GM12878 (cell line): ENCODE measurements around the gene FHL3. TPM values are rescaled to one million over a fixed set of nuclear protein-coding genes. Genes with fewer than 3 reads are reported as not detected.

Source experiments
- ATAC-seq: fragments of 200-7000 bp; cut with Tn5 transposase; 3 replicates; pipeline ENCODE4 v1.9.1; 2020; ENCODE audit warnings: mild to moderate bottlenecking, moderate library complexity
- BruUV-seq: library from RNA; stranded (reverse); fragments of 400-500 nt; replicated peaks from 2 replicates; lab custom pipeline; 2021; lab: Mats Ljungman, UMichigan
- CTCF ChIA-PET: fragments of 300-600 bp; sonication (Branson Sonifier 250); formaldehyde crosslinking; extraction: SDS; loops from one replicate; lab custom pipeline; 2021; ENCODE audit warnings: inconsistent platforms; lab: Yijun Ruan, JAX
- POLR2A ChIA-PET: fragments of 350-600 bp; formaldehyde crosslinking; extraction: SDS; loops from one replicate; lab custom pipeline; 2021; ENCODE audit warnings: inconsistent platforms; lab: Charles Lee
- RAD21 ChIA-PET: fragments of 300-600 bp; sonication (Branson Sonifier 250); formaldehyde crosslinking; loops from one replicate; lab custom pipeline; 2023; ENCODE audit warnings: antibody characterized with exemption; ENCODE audit not compliant: unreplicated experiment; lab: Charles Lee
- SMC1A ChIA-PET: fragments of 300-600 bp; sonication (Branson Sonifier 250); formaldehyde crosslinking; loops from one replicate; lab custom pipeline; 2023; ENCODE audit not compliant: unreplicated experiment, uncharacterized antibody; lab: Charles Lee
- DNase-seq: peaks from one replicate; pipeline ENCODE4 v3.0.0-alpha.2; 2011; ENCODE audit warnings: low read depth, low spot score
- FAIRE-seq: peaks from 3 replicates; lab custom pipeline; 2011; peaks lifted over from hg19 to GRCh38; lab: Jason Lieb, UNC
- H2AFZ ChIP-seq: 2 replicates; pipeline ENCODE4 v1.6.0; 2011; ENCODE audit warnings: low read depth, low read length, control low read depth; ENCODE audit not compliant: control insufficient read depth
- H3K27ac ChIP-seq: 2 replicates; pipeline ENCODE4 v1.5.1; 2011; ENCODE audit warnings: control low read depth; ENCODE audit not compliant: control insufficient read depth, insufficient read depth
- H3K27me3 ChIP-seq, 2 experiments: replicated peaks in 1 of 2; 2 replicates each; pipeline versions ENCODE4 v1.6.0 to v1.6.1; 2011; ENCODE audit warnings: low read length in 1 of 2; ENCODE audit not compliant: control insufficient read depth in 2 of 2, insufficient read depth in 2 of 2
- H3K36me3 ChIP-seq, 2 experiments: 2 replicates each; pipeline ENCODE4 v1.5.1; 2011; ENCODE audit warnings: low read length in 1 of 2; ENCODE audit not compliant: control insufficient read depth in 2 of 2, insufficient read depth in 2 of 2
- H3K4me1 ChIP-seq: 2 replicates; pipeline ENCODE4 v1.6.1; 2011; ENCODE audit warnings: mild to moderate bottlenecking, low read length, moderate library complexity, mixed read lengths; ENCODE audit not compliant: control insufficient read depth, insufficient read depth
- H3K4me2 ChIP-seq: 2 replicates; pipeline ENCODE4 v1.6.0; 2011; ENCODE audit warnings: control low read depth; ENCODE audit not compliant: control insufficient read depth, insufficient read depth
- H3K4me3 ChIP-seq: fragments of 200-600 bp; sonication (generic); 2 replicates; pipeline ENCODE4 v1.5.1; 2016
- H3K79me2 ChIP-seq: 2 replicates; pipeline ENCODE4 v1.6.0; 2011; ENCODE audit warnings: low read length; ENCODE audit not compliant: control insufficient read depth, insufficient read depth
- H3K9ac ChIP-seq: 2 replicates; pipeline ENCODE4 v1.8.0; 2011; ENCODE audit warnings: low read length, control low read depth, mixed read lengths; ENCODE audit not compliant: control insufficient read depth, insufficient read depth
- H3K9me3 ChIP-seq: replicated peaks from 3 replicates; pipeline ENCODE4 v1.5.1; 2011; ENCODE audit warnings: mild to moderate bottlenecking, low read length; ENCODE audit not compliant: control insufficient read depth, insufficient read depth
- H4K20me1 ChIP-seq: 2 replicates; pipeline ENCODE4 v1.6.0; 2011; ENCODE audit not compliant: control insufficient read depth, insufficient read depth
- RUNX3 ChIP-seq: IDR thresholded peaks from 2 replicates; pipeline ENCODE4 v1.6.1; 2012; ENCODE audit warnings: low read length, inconsistent platforms
- WGBS: methylation state at CpG from one replicate; pipeline ENCODE4 v1.1.6; 2016; ENCODE audit warnings: low lambda C conversion rate; ENCODE audit not compliant: insufficient replicate concordance, insufficient coverage; ENCODE audit errors: missing lambda C conversion rate; 5-methylcytosine and 5-hydroxymethylcytosine counted together
- in situ Hi-C: fragments of 300-500 bp; cut with MboI; formaldehyde crosslinking; loops from 9 replicates; pipeline ENCODE4 v1.14.3; 2018; ENCODE audit warnings: mixed read lengths
- intact Hi-C: fragments of 100-400 bp; cut with micrococcal nuclease; formaldehyde crosslinking; loops from one replicate; pipeline ENCODE4 v1.14.2; 2022; ENCODE audit not compliant: unreplicated experiment
- polyA plus RNA-seq, 11 experiments: library from polyadenylated mRNA; depleted of rRNA in 4 of 11; unstranded in 6 of 11; stranded (reverse) in 5 of 11; fragments of >200 nt; fragmentation: Nextera tagmentation in 4 of 11; fragmentation: Illumina TruSeq in 1 of 11; extraction: Ambion mirVana in 4 of 11; extraction: Trizol in 1 of 11; gene quantifications; 1 replicate in 1 of 11; 2 replicates in 10 of 11; pipeline versions ENCODE4 v1.2.1 to v1.2.3, GENCODE V29; 2011 to 2016; ENCODE audit warnings: inconsistent platforms in 2 of 11, missing spikeins in 2 of 11, low read depth in 1 of 11
- total RNA-seq, 4 experiments: library from RNA; depleted of rRNA in 3 of 4; stranded (reverse); fragments of >200 nt in 3 of 4; fragmentation: Illumina TruSeq in 1 of 4; extraction: Trizol in 1 of 4; gene quantifications; 2 replicates each; pipeline versions ENCODE4 v1.2.1 to v1.2.3, GENCODE V29; 2013 to 2021
- TF ChIP-seq, protein P1 (sequence below): fragments of 450-650 bp; IDR thresholded peaks from 2 replicates; pipeline ENCODE4 v1.6.1; 2018; ENCODE audit warnings: mild to moderate bottlenecking, low read depth, moderate library complexity; ENCODE audit not compliant: partially characterized antibody
- TF ChIP-seq, protein P2 (sequence below), 3 experiments: IDR thresholded peaks in 2 of 3; conservative IDR thresholded peaks in 1 of 3; 2 replicates each; pipeline ENCODE4 v1.5.1; 2011; ENCODE audit warnings: low read depth in 3 of 3, low read length in 3 of 3, mild to moderate bottlenecking in 3 of 3, control low read depth in 2 of 3, moderate library complexity in 2 of 3, inconsistent platforms in 1 of 3, mixed read lengths in 1 of 3; ENCODE audit not compliant: control insufficient read depth in 2 of 3, insufficient read depth in 1 of 3; ENCODE audit errors: extremely low read depth in 1 of 3

Gene FHL3
- total and polyA plus RNA-seq, 10 of the 15 experiments (the other 5 are each of a cell fraction or from before 2014, with no cell fraction given) = 0.26 to 13.9 (median 7.9) TPM

DNA sequence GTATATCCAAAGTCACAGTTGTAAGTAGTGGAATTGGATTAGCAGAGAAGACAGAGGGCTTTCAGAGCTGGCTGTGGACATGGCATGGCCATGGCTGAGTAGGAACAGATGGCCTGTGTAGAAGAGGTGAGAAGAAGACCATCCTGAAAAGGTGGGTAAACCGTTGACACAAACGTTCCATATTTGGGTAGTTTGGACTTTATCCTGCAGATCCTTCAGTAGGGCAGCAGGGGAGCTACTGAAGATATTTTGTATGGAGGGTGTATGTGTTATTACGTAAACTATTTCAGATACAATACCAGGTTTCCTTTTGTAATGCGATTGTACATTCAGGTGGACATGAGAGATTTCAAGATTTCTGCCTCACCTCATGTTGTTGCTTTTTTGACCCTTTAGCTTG is 8.9 kb upstream of the FHL3 start:
- Histone ChIP-seq H3K79me2 (peaks cover 29% of the 10 kb centered on the region), H3K4me3 (peak overlapping the region; percentile 84; the same call in 1 of the 2 replicates), H4K20me1 (no peaks in the 10 kb centered on the region), H3K27me3 (no peaks in the 10 kb centered on the region), H3K36me3 (peaks cover 0 to 7% of the 10 kb centered on the region in 2 experiments; a peak in 1 of 4 replicates), H2AFZ (no peak overlapping the region), H3K4me2 (peak overlapping the region; percentile 89), H3K4me1 (peaks cover 6% of the 10 kb centered on the region; the same call in 1 of the 2 replicates), H3K9ac (no peak overlapping the region), H3K9me3 (no peaks in the 10 kb centered on the region), H3K27ac (no peak overlapping the region)
- SMC1A ChIA-PET = interaction anchor here (0.6 to 1.4 kb wide), 10 partner anchors 11 to 843 kb away, joined by 3 to 6 read pairs (median 3); no protein-coding TSS in a partner anchor
- in situ Hi-C loops = no loop called here
- intact Hi-C loops = no loop called here
- POLR2A ChIA-PET = no interaction called here
- WGBS = 59% methylated on average over 4 of the region's 4 CpGs
- DNase-seq = no peak
- no peak for ATAC-seq
- FAIRE-seq = no peak
- TF ChIP-seq, protein P1, sequence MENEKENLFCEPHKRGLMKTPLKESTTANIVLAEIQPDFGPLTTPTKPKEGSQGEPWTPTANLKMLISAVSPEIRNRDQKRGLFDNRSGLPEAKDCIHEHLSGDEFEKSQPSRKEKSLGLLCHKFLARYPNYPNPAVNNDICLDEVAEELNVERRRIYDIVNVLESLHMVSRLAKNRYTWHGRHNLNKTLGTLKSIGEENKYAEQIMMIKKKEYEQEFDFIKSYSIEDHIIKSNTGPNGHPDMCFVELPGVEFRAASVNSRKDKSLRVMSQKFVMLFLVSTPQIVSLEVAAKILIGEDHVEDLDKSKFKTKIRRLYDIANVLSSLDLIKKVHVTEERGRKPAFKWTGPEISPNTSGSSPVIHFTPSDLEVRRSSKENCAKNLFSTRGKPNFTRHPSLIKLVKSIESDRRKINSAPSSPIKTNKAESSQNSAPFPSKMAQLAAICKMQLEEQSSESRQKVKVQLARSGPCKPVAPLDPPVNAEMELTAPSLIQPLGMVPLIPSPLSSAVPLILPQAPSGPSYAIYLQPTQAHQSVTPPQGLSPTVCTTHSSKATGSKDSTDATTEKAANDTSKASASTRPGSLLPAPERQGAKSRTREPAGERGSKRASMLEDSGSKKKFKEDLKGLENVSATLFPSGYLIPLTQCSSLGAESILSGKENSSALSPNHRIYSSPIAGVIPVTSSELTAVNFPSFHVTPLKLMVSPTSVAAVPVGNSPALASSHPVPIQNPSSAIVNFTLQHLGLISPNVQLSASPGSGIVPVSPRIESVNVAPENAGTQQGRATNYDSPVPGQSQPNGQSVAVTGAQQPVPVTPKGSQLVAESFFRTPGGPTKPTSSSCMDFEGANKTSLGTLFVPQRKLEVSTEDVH = no peak
- TF ChIP-seq, protein P2, sequence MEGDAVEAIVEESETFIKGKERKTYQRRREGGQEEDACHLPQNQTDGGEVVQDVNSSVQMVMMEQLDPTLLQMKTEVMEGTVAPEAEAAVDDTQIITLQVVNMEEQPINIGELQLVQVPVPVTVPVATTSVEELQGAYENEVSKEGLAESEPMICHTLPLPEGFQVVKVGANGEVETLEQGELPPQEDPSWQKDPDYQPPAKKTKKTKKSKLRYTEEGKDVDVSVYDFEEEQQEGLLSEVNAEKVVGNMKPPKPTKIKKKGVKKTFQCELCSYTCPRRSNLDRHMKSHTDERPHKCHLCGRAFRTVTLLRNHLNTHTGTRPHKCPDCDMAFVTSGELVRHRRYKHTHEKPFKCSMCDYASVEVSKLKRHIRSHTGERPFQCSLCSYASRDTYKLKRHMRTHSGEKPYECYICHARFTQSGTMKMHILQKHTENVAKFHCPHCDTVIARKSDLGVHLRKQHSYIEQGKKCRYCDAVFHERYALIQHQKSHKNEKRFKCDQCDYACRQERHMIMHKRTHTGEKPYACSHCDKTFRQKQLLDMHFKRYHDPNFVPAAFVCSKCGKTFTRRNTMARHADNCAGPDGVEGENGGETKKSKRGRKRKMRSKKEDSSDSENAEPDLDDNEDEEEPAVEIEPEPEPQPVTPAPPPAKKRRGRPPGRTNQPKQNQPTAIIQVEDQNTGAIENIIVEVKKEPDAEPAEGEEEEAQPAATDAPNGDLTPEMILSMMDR (IDR thresholded peaks at IDR 0.05 in 2 of 3, conservative IDR thresholded peaks at IDR 0.05 in 1 of 3; ENCODE audit: control insufficient read depth in 2 of 3, extremely low read depth in 1 of 3, insufficient read depth in 1 of 3, low read depth in 3 of 3, low read length in 3 of 3) = 0 out of 6 replicates have a peak, but pooled peaks of 1 of the 3 experiments have one; percentile 4
- TF ChIP-seq RUNX3 = no peak
- CTCF ChIA-PET = interaction anchor here (0.6 to 5.0 kb wide), 7 partner anchors 11 to 155 kb away, joined by 3 to 32 read pairs (median 4); partner anchors contain the start of genes MTF1 and SF3A3
- no TSS peak for BruUV-seq
- RAD21 ChIA-PET = interaction anchor here (1.0 to 1.1 kb wide), 2 partner anchors 14 to 58 kb away, joined by 3 read pairs; no protein-coding TSS in a partner anchor
